Stimulated activated CD8-positive, alpha-beta memory T cell treated with anti-CD3 and anti-CD28 coated beads, Interleukin-2, amount 100 ng/mL, for 1 hour (primary cell): ENCODE data around the gene HAUS1.
"Not testable (repeated sequence)": the region's sequence is repeated elsewhere in the genome, so short reads cannot be mapped to it uniquely, and the experiment has no call there.

Experiments used
- DNase-seq, 2 donors: peaks; one replicate each; pipeline ENCODE4 v3.0.0-alpha.2; 2020; ENCODE audit warnings: low read depth in 2 of 2

Gene HAUS1

GRCh38 chr18:46156843-46157242 is 52.7 kb downstream of the HAUS1 start:
- no peak for DNase-seq

- no peak for DNase-seq
These were observed 54.3 kb downstream of the HAUS1 start for GRCh38 chr18:46158499-46158898.

- DNase-seq = no peak
These were observed 56.0 kb downstream of the HAUS1 start for GRCh38 chr18:46160050-46160798.

GRCh38 chr18:46160840-46161239 is 56.7 kb downstream of the HAUS1 start:
- not testable (repeated sequence) for DNase-seq

- DNase-seq = no peak
These were observed 57.7 kb downstream of the HAUS1 start for GRCh38 chr18:46161703-46162396.

GRCh38 chr18:46163091-46163490 is 58.9 kb downstream of the HAUS1 start:
- no peak for DNase-seq

GRCh38 chr18:46163941-46164499 is 59.8 kb downstream of the HAUS1 start:
- no peak for DNase-seq

GRCh38 chr18:46164502-46164901 is 60.3 kb downstream of the HAUS1 start:
- DNase-seq = not testable (repeated sequence)

GRCh38 chr18:46164920-46165319 is 60.7 kb downstream of the HAUS1 start:
- DNase-seq = no peak

- no peak for DNase-seq
These were observed 62.2 kb downstream of the HAUS1 start for GRCh38 chr18:46166261-46166970.

GRCh38 chr18:46167971-46168370 is 63.8 kb downstream of the HAUS1 start:
- no peak for DNase-seq

GRCh38 chr18:46169464-46169941 is 65.3 kb downstream of the HAUS1 start:
- no peak for DNase-seq

GRCh38 chr18:46171331-46171730 is 67.1 kb downstream of the HAUS1 start:
- no peak for DNase-seq

GRCh38 chr18:46173393-46174341 is 69.5 kb downstream of the HAUS1 start:
- DNase-seq = peak; percentile 87 to 89

GRCh38 chr18:46174342-46175041 is 70.3 kb downstream of the HAUS1 start:
- DNase-seq = no peak

GRCh38 chr18:46176001-46176400 is 71.8 kb downstream of the HAUS1 start:
- DNase-seq = no peak
